Ishikawa (cell line): Measurements from ENCODE around the gene PARD3B.

Source experiments
- CEBPB ChIP-seq: IDR thresholded peaks from 2 replicates; pipeline ENCODE4 v1.6.1; 2012
- TEAD4 ChIP-seq: IDR thresholded peaks from 2 replicates; pipeline ENCODE4 v1.6.1; 2012
- YY1 ChIP-seq: IDR thresholded peaks from 2 replicates; pipeline ENCODE4 v1.6.1; 2012; ENCODE audit warnings: low read depth

- no peak for TF ChIP-seq YY1
- TF ChIP-seq CEBPB: no peak
- no peak for TF ChIP-seq TEAD4
These were observed 426.9 kb downstream of the PARD3B start for GRCh38 chr2:204972161-204972560.
